K562 (cell line): ENCODE results near the gene MED15. TPM values are rescaled to one million over a fixed set of nuclear protein-coding genes. Genes with fewer than 3 reads are reported as not detected.

Source experiments
- ARHGAP35 ChIP-seq: fragments of 450-650 bp; IDR thresholded peaks from 2 replicates; pipeline ENCODE4 v1.6.1; 2018; ENCODE audit not compliant: partially characterized antibody
- ARID4B ChIP-seq: sonication (generic); formaldehyde crosslinking; IDR thresholded peaks from 2 replicates; pipeline ENCODE4 v1.8.0; 2022; ENCODE audit warnings: mild to moderate bottlenecking, missing genetic modification reagents
- BRF1 ChIP-seq: IDR thresholded peaks from 3 replicates; pipeline ENCODE4 v1.6.1; 2011; ENCODE audit warnings: borderline replicate concordance, mild to moderate bottlenecking; ENCODE audit not compliant: insufficient read length; ENCODE audit errors: extremely low read depth
- ERF ChIP-seq: fragments of 450-650 bp; formaldehyde crosslinking; IDR thresholded peaks from 2 replicates; pipeline ENCODE4 v1.4.0; 2020; ENCODE audit warnings: mild to moderate bottlenecking, mixed read lengths
- MEF2A ChIP-seq: IDR thresholded peaks from 2 replicates; pipeline ENCODE4 v1.6.1; 2011; ENCODE audit warnings: low read depth, mild to moderate bottlenecking, low read length, moderate library complexity; ENCODE audit not compliant: control insufficient read depth
- SRSF9 ChIP-seq: fragments of 200-400 bp; formaldehyde crosslinking; IDR thresholded peaks from 2 replicates; pipeline ENCODE4 v1.6.1; 2017; ENCODE audit warnings: low read depth, low read length, borderline replicate concordance
- ZNF121 ChIP-seq: sonication (generic); formaldehyde crosslinking; conservative IDR thresholded peaks from 2 replicates; pipeline ENCODE4 v1.8.0; 2022; ENCODE audit warnings: missing genetic modification reagents
- ZNF217 ChIP-seq: sonication (generic); formaldehyde crosslinking; IDR thresholded peaks from 2 replicates; pipeline ENCODE4 v1.8.0; 2022; ENCODE audit warnings: mild to moderate bottlenecking, missing genetic modification reagents
- ZNF24 ChIP-seq: fragments of 450-650 bp; IDR thresholded peaks from 2 replicates; pipeline ENCODE4 v1.6.1; 2016
- polyA plus RNA-seq, 8 experiments: library from polyadenylated mRNA; depleted of rRNA in 4 of 8; stranded (reverse) in 5 of 8; unstranded in 3 of 8; fragments of >200 nt; fragmentation: Nextera tagmentation in 2 of 8; fragmentation: Illumina TruSeq in 1 of 8; extraction: Ambion mirVana in 2 of 8; extraction: Trizol in 1 of 8; gene quantifications; 2 replicates each; pipeline versions ENCODE4 v1.2.1 to v1.2.3, GENCODE V29; 2011 to 2014; ENCODE audit warnings: inconsistent platforms in 1 of 8, missing spikeins in 1 of 8
- total RNA-seq, 7 experiments: library from RNA; depleted of rRNA in 6 of 7; stranded (reverse); fragments of >200 nt in 6 of 7; fragmentation: Illumina TruSeq in 2 of 7; extraction: Trizol in 2 of 7; gene quantifications; 2 replicates each; pipeline versions ENCODE4 v1.2.1 to v1.2.3, GENCODE V29; 2011 to 2021; ENCODE audit warnings: low replicate concordance in 1 of 7
- TF ChIP-seq, protein P1 (sequence below): fragments of 250-450 bp; sonication (Bioruptor Pico); IDR thresholded peaks from 2 replicates; pipeline ENCODE4 v1.5.0; 2021; ENCODE audit warnings: mild to moderate bottlenecking, moderate library complexity

Gene MED15
- total and polyA plus RNA-seq, 9 of the 15 experiments (the other 6 are each of a cell fraction or from before 2014, with no cell fraction given) = 4.0 to 271 (median 60.1) TPM

- TF ChIP-seq ARID4B (CRISPR knock-in tag) (no peak), ZNF121 (CRISPR knock-in tag) (no peak), ZNF217 (CRISPR knock-in tag) (no peak), MEF2A (no peak), ERF (CRISPR knock-in tag) (peak; percentile 97), ARHGAP35 (no peak), ZNF24 (no peak), BRF1 (no peak), SRSF9 (no peak)
- TF ChIP-seq, protein P1, sequence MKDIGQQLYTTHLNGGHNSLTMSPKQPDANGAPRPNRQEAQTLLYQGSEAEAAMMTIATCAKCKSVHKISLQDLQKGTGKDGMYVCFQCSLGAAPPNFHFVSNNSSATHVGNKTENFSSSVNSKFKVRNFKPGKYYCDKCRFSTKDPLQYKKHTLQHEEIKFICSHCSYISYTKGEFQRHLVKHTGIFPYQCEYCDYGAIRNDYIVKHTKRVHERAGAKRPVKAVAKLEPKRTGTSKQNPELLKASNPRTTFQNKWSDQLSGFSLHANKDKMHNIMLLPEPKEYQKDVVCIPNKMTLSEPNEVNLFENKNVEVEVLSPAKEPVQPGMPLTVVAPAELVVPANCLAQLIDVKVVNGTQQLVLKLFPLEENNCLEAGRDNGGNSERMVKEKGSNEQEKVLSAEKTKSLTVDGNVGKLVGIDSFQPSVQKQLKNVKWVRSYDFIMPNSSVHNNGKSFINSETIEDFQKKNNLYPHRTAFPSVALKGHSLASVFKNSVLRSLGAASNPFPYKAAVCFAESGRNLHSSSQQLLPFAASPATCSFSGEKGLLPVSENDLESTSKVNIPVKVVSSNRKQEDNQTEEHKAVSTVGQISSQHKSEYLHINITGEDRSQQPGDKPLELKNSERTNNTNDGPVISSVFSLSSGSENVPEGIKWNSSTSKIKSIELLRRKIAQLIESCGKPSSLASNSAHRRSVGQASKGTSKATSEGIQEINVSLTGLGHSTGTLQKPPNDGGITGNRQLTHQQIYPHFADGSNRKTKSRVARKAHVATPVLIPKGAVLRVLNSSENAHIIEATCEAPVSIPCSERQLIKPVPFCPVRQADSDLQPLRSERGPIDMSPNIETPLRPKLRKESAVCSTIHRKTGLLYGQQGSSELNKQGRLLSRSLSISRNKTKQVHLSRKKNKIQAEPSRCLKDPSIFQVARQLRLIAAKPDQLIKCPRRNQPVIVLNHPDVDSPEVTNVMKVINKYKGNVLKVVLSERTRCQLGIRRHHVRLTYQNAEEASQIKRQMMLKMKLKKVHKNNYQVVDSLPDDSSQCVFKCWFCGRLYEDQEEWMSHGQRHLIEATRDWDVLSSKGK = no peak
Measured at GRCh38 chr22:20494978-20495860, 12.2 kb upstream of the MED15 start, which contains the start of gene KLHL22 (continued).
